HCT116 (cell line): ENCODE results near the gene FAM83G. TPM values are rescaled to one million over a fixed set of nuclear protein-coding genes. Genes with fewer than 3 reads are reported as not detected.

Experiments
- ATAC-seq: fragments of 200-7000 bp; cut with Tn5 transposase; 2 replicates; pipeline ENCODE4 v1.9.1; 2020; ENCODE audit warnings: mild to moderate bottlenecking, moderate library complexity
- BruUV-seq: library from RNA; stranded (reverse); fragments of 400-500 nt; replicated peaks from 2 replicates; lab custom pipeline; 2021; lab: Mats Ljungman, UMichigan
- CTCF ChIA-PET: fragments of 300-600 bp; sonication (Branson Sonifier 250); formaldehyde crosslinking; loops from one replicate; lab custom pipeline; 2021; ENCODE audit warnings: antibody characterized with exemption; lab: Charles Lee
- POLR2A ChIA-PET: fragments of 300-600, 350-600 bp; sonication (Branson Sonifier 250); formaldehyde crosslinking; loops from one replicate; lab custom pipeline; 2021; ENCODE audit warnings: antibody characterized with exemption; lab: Charles Lee
- RAD21 ChIA-PET, 2 experiments: fragments of 300-600 bp; sonication (Branson Sonifier 250); formaldehyde crosslinking; loops; one replicate each; lab custom pipeline; 2023; ENCODE audit warnings: low total read pairs in 2 of 2; ENCODE audit not compliant: uncharacterized antibody in 2 of 2, unreplicated experiment in 2 of 2, low non-redundant PET in 1 of 2; lab: Charles Lee
- DNase-seq: peaks from one replicate; pipeline ENCODE4 v3.0.0-alpha.2; 2010; ENCODE audit warnings: low read depth, low spot score
- H2AFZ ChIP-seq: fragments of 200-600 bp; shearing (Covaris generic), sonication (generic); 2 replicates; pipeline ENCODE4 v1.6.1; 2017; ENCODE audit warnings: low read depth, mixed run types, mixed read lengths, antibody characterized with exemption, low read length; ENCODE audit not compliant: poor library complexity, severe bottlenecking
- H3K27ac ChIP-seq: 2 replicates; pipeline ENCODE4 v1.5.1; 2012; ENCODE audit warnings: low read depth, low read length
- H3K27me3 ChIP-seq: fragments of 200-600 bp; sonication (generic); 2 replicates; pipeline ENCODE4 v1.6.1; 2016; ENCODE audit warnings: mixed run types, low read length, mixed read lengths; ENCODE audit not compliant: insufficient read depth
- H3K36me3 ChIP-seq, 2 experiments: fragments of 200-500 bp in 1 of 2; fragments of 200-600 bp in 1 of 2; sonication (Bioruptor generic) in 1 of 2; sonication (generic) in 1 of 2; 2 replicates each; pipeline versions ENCODE4 v1.5.1 to v1.6.1; 2014 to 2016; ENCODE audit warnings: low read length in 2 of 2, inconsistent platforms in 1 of 2, mixed read lengths in 1 of 2, mixed run types in 1 of 2; ENCODE audit not compliant: insufficient read depth in 2 of 2, control insufficient read depth in 1 of 2
- H3K4me1 ChIP-seq, 2 experiments: fragments of 200-600 bp in 1 of 2; sonication (generic) in 1 of 2; 2 replicates each; pipeline versions ENCODE4 v1.5.1 to v1.6.1; 2012 to 2017; ENCODE audit warnings: low read length in 2 of 2, inconsistent platforms in 1 of 2, mild to moderate bottlenecking in 1 of 2, mixed read lengths in 1 of 2, mixed run types in 1 of 2, moderate library complexity in 1 of 2; ENCODE audit not compliant: insufficient read depth in 2 of 2, control insufficient read depth in 1 of 2
- H3K4me2 ChIP-seq: fragments of 200-600 bp; sonication (generic); 2 replicates; pipeline ENCODE4 v1.6.1; 2017; ENCODE audit warnings: mixed run types, low read length, mixed read lengths
- H3K4me3 ChIP-seq, 2 experiments: fragments of 200-600 bp in 1 of 2; sonication (generic) in 1 of 2; replicated peaks in 1 of 2; 2 replicates each; pipeline ENCODE4 v1.5.1; 2011 to 2016; ENCODE audit warnings: low read length in 2 of 2, control low read depth in 1 of 2, low read depth in 1 of 2, mild to moderate bottlenecking in 1 of 2, mixed read lengths in 1 of 2, mixed run types in 1 of 2
- H3K79me2 ChIP-seq: fragments of 200-600 bp; sonication (generic); 2 replicates; pipeline ENCODE4 v1.6.1; 2017; ENCODE audit warnings: mild to moderate bottlenecking, mixed run types, low read length, moderate library complexity, mixed read lengths; ENCODE audit not compliant: insufficient read depth
- H3K9ac ChIP-seq: fragments of 200-600 bp; sonication (generic); 2 replicates; pipeline ENCODE4 v1.6.1; 2016; ENCODE audit warnings: low read length, mixed read lengths
- H3K9me2 ChIP-seq: fragments of 200-600 bp; sonication (generic), shearing (Covaris generic); 2 replicates; pipeline ENCODE4 v1.6.1; 2017; ENCODE audit warnings: mixed run types, mild to moderate bottlenecking, moderate library complexity; ENCODE audit not compliant: insufficient read depth
- H3K9me3 ChIP-seq, 2 experiments: fragments of 200-500 bp in 1 of 2; fragments of 200-600 bp in 1 of 2; sonication (Bioruptor generic) in 1 of 2; sonication (generic) in 1 of 2; 2 replicates each; pipeline ENCODE4 v1.6.1; 2014 to 2017; ENCODE audit warnings: low read length in 2 of 2, mixed read lengths in 2 of 2, inconsistent platforms in 1 of 2, low read depth in 1 of 2, mild to moderate bottlenecking in 1 of 2, mixed run types in 1 of 2, moderate library complexity in 1 of 2; ENCODE audit not compliant: control insufficient read depth in 1 of 2, insufficient read depth in 1 of 2
- H4K20me1 ChIP-seq: fragments of 200-600 bp; sonication (generic), shearing (Covaris generic); 2 replicates; pipeline ENCODE4 v1.6.1; 2017; ENCODE audit warnings: mixed run types, mild to moderate bottlenecking, moderate library complexity; ENCODE audit not compliant: insufficient read depth
- CTCF ChIP-seq, 3 experiments: fragments of 200-600 bp in 1 of 3; sonication (generic) in 1 of 3; IDR thresholded peaks in 2 of 3; conservative IDR thresholded peaks in 1 of 3; 2 replicates each; pipeline ENCODE4 v1.5.1; 2012 to 2017; ENCODE audit warnings: low read depth in 2 of 3, low read length in 2 of 3, antibody characterized with exemption in 1 of 3, borderline replicate concordance in 1 of 3, control low read depth in 1 of 3, mild to moderate bottlenecking in 1 of 3, mixed read lengths in 1 of 3, mixed run types in 1 of 3, moderate library complexity in 1 of 3; ENCODE audit not compliant: insufficient read depth in 1 of 3
- ELF1 ChIP-seq: IDR thresholded peaks from 2 replicates; pipeline ENCODE4 v1.6.1; 2012; ENCODE audit warnings: low read depth, borderline replicate concordance
- EZH2 ChIP-seq: fragments of 200-600 bp; sonication (generic); IDR thresholded peaks from 2 replicates; pipeline ENCODE4 v1.6.1; 2017; ENCODE audit warnings: antibody characterized with exemption, mixed run types
- MAX ChIP-seq: IDR thresholded peaks from 2 replicates; pipeline ENCODE4 v1.6.1; 2012
- POLR2A ChIP-seq: IDR thresholded peaks from 2 replicates; pipeline ENCODE4 v1.7.0; 2011; ENCODE audit warnings: borderline replicate concordance; ENCODE audit not compliant: insufficient read depth, insufficient read length; ENCODE audit errors: extremely low read depth
- SIN3A ChIP-seq: IDR thresholded peaks from 2 replicates; pipeline ENCODE4 v1.6.1; 2012; ENCODE audit warnings: low read depth
- SP1 ChIP-seq: IDR thresholded peaks from 2 replicates; pipeline ENCODE4 v1.6.1; 2012; ENCODE audit warnings: low read depth
- ZFX ChIP-seq: fragments of 450-650 bp; IDR thresholded peaks from 2 replicates; pipeline ENCODE4 v1.6.1; 2017
- ZNF274 ChIP-seq: fragments of 200-500 bp; sonication (Bioruptor generic); IDR thresholded peaks from 2 replicates; pipeline ENCODE4 v1.6.1; 2014; ENCODE audit warnings: mild to moderate bottlenecking, low read depth, low read length, inconsistent platforms
- intact Hi-C: fragments of 100-400 bp; cut with micrococcal nuclease; formaldehyde crosslinking; loops from 2 replicates; pipeline ENCODE4 v1.10.0; 2022
- total RNA-seq: library from RNA; stranded (reverse); gene quantifications from one replicate; pipeline ENCODE4 v1.2.1, GENCODE V29; 2021; ENCODE audit not compliant: unreplicated experiment

FAM83G gene
- total RNA-seq, 1 experiment from 2014 or later = 33.9 TPM

GRCh38 chr17:19012171-19013080, 7.9 kb upstream of the FAM83G start:
- no peak for TF ChIP-seq SP1
- TF ChIP-seq ZNF274 = no peak
- TF ChIP-seq POLR2A = no peak
- no peak for TF ChIP-seq EZH2
- TF ChIP-seq ZFX = no peak
- TF ChIP-seq CTCF (IDR thresholded peaks at IDR 0.05 in 2 of 3, conservative IDR thresholded peaks at IDR 0.05 in 1 of 3; ENCODE audit: borderline replicate concordance in 1 of 3, insufficient read depth in 1 of 3, low read depth in 2 of 3, low read length in 2 of 3) = no peak
- TF ChIP-seq ELF1 = no peak
- TF ChIP-seq SIN3A = no peak
- TF ChIP-seq MAX = no peak
- Histone ChIP-seq H3K9ac (no peak overlapping the region), H3K9me2 (no peaks in the 10 kb centered on the region), H3K27me3 (no peaks in the 10 kb centered on the region), H3K4me1 (peaks cover 4 to 19% of the 10 kb centered on the region in 2 experiments; a peak in 3 of 4 replicates), H3K4me2 (no peak overlapping the region), H2AFZ (no peak overlapping the region), H4K20me1 (no peaks in the 10 kb centered on the region), H3K9me3 (no peaks in the 10 kb centered on the region), H3K36me3 (no peaks in the 10 kb centered on the region), H3K79me2 (no peaks in the 10 kb centered on the region), H3K27ac (no peak overlapping the region), H3K4me3 (no peak overlapping the region)
- ChIA-PET RAD21 (no interaction called here), CTCF (no interaction called here), POLR2A (no interaction called here)
- BruUV-seq = no TSS peak
- no peak for DNase-seq
- no peak for ATAC-seq
- intact Hi-C loops = no loop called here
